Measurements from ENCODE around the gene HMGCLL1.

The HMGCLL1 gene

DNA sequence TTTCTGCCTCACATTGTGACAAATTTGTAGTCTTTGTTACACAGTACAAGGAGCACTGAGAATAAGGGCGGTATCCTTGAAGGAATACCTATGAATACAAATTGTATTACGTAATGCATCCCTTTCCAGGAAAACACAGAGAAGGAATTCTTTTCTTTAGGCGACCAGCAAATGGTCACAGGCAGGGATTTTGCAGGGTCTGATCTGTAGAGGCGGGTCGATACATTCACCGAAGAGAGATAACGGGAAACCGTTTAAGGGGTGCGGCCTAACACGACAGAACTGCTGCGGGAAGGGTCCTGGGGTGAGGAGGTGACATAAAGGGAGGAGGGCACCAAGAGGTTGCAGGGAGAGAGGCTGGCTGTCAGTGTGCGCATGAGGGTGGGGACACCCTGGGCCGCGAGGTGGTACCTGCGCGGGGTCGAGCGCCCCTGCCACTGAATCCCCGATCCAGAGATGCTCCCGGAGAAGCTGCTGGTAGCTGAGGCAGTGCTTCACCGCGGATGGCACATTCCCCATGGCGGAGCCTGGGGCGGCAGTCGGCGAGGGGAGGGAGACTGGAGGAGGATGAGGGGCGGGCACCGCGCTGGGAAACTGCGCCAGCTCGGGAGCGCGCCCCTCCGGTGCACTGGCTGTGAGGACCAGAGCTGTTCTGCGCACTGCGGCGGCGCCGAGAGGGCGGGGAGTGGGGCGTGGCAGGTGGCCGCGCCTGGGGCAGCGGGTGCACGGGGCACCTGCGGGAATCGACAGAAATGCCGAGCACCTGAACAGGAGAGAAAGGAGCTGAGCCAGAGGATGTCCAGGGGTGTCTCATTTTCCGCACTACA, at the start of gene HMGCLL1:
Gene HMGCLL1, minus strand, starts transcription at position 656 of the 827 bp plus-strand sequence. Its CDS starts 137 bp downstream, at position 519.
- no peak for DNase-seq

DNA sequence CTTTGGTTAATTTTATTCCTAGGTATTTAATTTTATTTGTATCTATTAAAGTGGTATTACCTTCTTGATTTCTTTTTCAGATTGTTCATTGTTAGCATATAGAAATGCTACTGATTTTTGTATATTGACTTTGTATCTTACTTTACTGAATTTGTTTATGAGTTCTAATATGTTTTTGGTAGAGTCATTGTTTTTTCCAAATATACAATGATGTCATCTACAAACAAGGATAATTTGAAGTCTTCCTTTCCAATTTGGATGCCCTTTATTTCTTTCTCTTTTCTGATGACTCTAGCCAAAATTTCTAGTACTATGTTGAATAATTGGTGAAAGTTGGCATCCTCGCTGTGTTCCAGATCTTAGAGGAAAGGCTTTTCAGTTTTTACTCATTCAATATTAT, 43.0 kb upstream of the HMGCLL1 start:
- DNase-seq = no peak

DNA sequence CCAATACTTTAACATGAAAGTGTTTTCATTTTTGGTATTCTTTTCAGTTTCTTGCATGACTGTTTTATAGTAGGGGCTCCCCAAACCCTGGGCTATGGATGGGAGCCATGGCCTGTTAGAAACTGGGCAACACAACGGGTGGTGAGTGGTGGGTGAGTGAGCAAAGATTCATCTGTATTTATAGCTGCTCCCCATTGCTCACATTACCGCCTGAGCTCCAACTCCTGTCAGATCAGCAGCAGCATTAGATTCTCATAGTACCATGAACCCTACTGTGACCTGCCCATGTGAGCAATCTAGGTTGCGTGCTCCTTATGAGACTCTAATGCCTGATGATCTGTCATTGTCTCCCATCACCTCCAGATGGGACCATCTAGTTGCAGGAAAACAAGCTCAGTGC, 42.3 kb upstream of the HMGCLL1 start:
- no peak for DNase-seq

DNA sequence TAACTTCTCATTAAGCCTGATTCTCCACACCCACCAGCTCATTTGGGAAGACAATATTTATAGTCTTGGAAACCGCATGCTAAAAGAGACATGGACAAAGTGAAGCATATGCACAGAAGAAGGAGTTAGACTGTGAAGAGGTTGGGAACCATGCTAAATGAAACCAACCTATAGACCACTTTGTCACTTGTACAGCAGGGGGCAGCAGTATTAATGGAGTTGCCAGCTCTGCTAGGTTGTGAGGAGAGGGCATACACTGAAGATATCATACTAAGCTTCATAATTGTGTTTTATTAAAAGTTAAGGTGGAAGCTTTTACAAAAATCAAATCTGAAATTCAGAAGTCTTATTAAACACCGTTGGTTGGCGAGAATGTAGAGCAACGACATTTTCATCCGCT, 38.3 kb upstream of the HMGCLL1 start:
- DNase-seq = peak; percentile 25

DNA sequence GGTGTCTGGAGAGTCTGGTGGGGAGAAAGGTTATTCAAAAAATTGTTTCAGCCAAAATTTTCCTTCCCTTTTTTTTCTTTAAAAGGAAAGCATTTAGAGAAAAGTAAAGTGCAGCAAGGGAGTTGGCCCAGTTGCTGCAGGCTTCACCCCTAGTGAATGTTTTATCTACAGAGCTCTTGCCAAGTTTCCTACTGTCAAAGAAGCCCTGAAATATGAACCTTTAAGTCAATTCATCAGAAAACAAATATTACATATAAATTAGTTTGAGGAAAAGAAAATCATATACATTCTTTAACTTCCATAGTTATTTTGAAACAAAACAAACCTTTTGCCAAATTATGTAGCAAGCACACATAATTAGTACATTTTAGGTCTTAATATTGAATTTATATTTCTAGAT, 25.0 kb upstream of the HMGCLL1 start:
- DNase-seq = no peak

DNA sequence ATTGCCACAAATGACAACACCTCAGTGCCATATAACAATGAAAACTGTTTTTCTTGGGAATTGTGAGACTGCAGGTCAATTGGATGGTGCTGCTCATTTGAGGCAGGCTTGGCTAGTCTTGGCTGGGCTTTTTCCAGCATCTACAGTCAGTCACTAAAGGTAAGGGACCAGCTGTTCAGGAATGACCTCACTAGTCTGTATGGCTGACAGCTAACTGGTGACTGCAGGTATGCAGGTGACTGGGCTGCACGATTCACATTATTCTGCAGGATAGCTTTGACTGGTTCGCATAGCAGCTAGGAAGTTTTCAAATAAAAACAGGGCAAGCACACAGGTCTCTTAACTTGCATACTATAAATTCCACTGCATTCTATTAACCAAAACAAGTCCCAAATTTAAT, 22.1 kb upstream of the HMGCLL1 start:
- no peak for DNase-seq

DNA sequence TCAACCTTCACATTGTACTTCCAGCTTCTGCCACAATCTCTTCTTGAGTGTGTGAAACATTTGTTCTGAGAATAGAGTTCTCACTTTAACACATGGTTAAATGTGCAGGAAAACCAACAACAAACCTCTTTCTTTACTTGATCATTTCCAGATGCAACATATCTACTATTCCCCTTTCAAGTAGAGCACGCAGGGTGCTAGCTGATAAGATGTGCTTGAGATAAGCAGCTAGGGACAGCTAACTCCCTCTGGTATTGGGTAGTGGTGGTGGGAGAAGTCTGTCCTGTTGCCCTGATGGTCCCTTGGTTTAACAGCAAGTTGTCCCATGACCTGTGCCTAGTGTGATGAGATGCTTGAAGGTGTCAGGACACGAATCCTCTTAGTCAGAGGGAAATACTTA, 15.4 kb upstream of the HMGCLL1 start:
- DNase-seq = no peak

DNA sequence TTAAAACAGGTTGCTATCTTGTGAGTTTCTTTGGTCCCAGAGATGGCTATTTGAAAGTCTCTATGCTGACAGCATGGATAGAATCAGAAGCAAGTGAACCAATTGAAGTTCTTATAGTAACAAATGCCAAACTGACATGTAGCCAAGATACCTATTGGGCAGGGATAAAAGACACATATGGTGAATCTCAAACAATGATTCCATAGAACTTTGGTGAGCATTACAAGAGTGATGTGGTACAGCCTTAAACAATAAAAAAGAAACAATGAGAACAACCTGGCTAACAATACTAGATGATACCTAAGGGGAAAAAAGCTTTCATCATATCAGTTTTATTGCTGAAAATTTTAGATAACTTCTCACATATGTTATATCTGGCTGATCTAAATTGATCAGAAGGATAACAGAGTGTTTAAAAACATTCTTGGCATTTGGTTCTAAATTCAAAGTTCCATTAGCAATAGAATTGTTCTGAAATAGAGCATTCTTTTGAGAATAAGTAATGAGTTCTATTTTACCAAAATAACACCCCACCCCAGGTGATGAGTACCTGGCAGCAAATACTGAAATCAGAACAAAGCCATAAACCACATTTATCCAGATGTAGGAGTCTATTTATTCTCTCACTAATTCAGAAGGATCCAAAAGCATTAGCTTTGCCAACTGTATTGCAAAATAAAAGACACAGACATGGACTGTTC, 5.8 kb upstream of the HMGCLL1 start:
- no peak for DNase-seq

DNA sequence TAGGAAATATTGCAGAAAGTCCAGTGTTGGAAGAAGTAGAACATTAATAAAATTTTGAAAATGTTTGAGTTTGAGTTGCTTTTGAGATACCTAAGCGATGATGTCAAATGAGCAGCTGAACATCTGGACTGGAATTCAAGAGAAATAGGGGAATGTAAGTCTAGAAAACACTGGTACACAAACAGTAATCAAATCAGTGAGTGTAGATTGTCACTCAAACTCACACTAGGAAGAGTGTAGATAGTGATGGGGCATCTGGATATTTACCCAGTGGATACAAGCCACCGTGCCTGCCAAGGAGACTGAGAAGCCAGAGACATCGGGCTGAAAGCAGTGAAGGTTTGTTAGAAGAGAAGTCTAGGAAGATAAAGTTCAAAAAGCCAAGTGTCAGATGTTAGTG, 2.2 kb downstream of the HMGCLL1 start:
- DNase-seq = no peak

DNA sequence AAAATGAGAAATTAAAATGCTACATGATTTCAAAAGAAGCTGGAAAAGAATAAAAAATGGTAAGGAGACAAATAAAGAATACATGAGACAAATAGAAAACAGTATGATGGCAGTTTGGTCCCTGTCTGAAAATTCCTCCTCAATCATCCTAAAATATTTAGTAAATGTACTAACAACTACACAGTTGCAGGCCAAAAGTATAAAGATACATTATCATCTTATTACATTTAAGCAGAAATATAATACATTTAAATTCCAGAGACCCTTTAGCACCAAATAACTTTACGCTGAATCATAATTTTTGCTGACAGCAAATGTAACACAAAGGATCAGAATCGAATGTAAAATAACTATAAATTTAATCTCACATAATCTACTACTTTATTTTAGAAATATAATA, 4.4 kb downstream of the HMGCLL1 start:
- DNase-seq = no peak

DNA sequence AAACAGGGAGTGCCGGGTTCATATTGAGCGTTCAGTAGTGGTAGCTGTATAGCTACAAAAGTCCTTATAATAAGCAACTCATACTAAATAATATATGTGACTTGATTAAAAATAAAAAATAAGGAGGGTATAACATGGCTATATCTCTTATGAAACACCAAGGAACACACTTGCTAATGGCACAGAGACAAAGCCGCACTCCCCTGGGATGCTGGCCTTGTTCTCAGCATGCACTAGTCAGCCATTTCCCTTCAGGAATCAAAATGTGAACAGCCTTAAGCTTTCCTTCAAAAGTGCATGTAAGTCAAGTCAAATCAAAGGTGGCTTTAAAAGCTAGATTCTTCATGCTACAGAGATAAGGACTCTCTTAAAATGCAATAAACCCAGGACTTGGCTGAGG, 9.4 kb downstream of the HMGCLL1 start:
- DNase-seq = no peak

DNA sequence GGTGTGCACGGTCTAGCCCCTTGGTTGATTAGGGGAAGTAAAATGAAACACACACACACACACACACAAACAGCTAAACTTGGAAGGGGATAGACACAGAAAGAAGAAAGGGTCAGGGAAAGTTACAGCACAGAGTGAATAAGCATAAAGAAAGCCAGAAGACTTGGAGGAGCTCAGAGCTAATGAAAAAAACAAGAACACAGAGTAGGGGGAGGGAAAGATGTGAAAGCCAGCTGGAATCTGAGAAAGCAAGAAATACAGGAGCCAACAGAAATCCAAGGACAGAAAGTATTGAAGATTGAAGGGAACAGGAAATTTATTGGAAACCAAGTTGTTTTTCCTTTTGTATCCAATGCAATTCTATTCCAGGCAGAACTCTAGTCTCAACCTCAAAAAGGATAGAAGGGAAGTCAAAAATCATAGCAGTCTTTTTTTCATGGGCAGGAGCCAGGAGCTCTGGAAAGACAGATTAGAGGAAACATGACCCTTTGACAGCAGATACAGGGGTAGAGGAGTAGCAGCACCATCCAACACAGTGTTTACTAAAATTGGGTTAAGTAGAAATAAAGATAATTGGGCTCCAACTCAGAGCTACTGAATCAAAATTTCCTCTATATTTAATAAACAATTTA, 10.1 kb downstream of the HMGCLL1 start:
- no peak for DNase-seq

DNA sequence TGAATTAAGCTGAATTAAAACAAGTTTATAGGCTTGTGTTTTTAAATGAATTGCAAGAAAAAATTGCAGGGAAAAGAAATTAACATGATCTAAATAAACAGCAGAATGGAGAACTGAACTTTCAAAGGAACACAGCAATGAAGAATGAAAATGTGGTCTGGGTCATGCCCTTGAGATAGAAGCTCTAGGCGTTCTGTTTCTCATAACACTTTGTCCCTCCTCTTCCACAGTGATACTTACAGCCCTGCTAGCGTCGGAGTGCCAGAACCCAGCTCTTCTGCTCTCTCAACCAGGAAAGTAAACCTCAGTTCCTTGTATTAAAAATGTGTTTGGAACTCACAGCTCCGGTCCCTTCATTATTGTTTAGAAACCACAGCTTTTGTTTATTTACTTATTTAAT, 11.4 kb downstream of the HMGCLL1 start:
- no peak for DNase-seq

DNA sequence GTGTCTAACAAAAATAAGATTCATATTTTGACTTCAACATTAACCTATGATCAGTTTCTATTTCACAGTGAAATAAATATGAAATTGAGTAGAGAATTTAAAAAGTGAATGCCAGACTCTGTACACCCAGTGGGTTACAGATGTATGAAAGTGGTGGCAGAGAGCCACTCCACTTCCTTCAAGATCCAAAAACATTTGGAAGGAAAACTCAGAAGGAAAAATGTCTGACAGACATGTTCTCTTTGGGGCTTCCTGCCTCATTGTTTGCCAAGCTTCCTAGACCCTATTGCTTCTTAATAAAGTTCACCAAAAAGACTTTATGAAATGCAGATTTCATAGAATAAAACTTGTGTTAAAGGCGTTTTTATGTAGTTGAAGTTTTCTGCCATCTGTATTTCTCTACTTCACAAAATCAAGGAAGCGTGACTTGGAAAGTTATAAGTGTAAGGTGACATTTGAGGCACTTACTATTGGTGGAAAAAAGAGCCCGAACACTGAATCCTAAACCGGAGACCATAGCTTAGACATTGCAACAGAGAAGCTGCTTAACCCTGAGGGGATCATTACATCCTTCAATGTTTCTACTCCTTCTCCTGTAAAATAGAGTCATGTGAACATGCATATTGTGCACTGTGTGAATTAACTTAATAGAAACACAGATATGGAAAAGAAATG, 12.8 kb downstream of the HMGCLL1 start:
- DNase-seq = no peak

DNA sequence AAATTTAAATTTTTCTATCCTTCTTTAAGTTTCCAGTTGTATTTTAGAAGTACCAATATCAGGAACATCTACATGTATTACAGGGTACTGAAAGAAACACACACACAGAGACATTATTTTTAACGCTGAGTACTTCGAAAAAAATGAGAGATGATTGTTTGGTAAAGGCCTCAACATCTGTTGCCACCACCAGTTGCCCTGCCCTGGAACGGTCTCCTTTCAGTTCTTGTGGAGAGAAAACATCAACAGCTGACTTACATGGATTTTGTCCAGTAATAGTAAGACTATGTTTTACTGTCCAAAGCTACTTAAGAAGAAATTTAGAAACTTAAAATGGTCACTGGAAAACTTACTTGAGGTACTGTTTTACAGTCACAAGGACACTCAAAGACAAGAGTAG, 16.7 kb downstream of the HMGCLL1 start:
- DNase-seq = no peak

DNA sequence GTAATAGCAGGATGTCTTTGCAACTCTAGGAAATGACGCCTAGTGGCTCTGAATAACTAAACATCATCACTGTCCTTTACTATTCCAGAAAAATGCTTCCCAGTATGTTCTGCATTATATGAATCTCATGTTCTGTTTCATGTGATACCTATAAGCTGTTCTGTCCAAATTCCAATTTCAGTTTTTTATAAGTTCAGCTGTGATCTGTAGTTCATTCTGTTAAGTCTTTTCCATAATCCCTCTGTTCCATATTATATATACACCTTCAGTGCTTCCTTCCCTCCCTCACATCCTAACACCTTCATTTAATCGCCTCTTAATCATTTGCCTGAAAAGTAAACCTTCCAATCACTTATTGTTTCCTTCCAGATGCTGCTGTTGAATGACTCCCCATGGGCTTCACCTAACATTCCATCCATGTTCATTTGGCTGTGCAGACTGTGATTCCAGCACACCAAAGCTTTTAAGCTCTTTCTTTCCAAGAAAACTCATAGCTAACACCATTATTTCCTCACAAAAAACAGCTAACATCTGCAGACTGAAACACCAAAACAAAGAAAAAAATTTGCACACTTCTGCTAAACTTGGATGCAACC, 18.6 kb downstream of the HMGCLL1 start:
- no peak for DNase-seq

DNA sequence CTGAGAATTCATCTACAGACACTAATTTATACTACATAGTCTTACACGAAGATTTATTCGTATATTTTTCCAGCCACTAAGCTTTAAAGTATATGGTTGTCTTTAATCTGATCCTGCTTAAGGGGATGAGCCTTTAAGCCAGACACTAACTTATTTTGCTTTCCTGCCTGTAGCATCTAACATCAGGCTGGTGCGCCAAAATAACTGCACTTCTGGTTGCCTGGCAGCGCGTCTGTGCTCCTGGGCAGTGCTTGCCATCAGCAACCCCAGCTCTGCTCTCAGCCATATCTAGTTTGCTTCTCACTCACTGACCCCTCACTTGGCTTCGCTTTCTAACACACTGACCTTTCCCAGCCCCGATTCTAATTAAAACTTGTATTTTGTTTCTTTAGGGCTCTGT, 21.8 kb downstream of the HMGCLL1 start:
- DNase-seq = no peak

DNA sequence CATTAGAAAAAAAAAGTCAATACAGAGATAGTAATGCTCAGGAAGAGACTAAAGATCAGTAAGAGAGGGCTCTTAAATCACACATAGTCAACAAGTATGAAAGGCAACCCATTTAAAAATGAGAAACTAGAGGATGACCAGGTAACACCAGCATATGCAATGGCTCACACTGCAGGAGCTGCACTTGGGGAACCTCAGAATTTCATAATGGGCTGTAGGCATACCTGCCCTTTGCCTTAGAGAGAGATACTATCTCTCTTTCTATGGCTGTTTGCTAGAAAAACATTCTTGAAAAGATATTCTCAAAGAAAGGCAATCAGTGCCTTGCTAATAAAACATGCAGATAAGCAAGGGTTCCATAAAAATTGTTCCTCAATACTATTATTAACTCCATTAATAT, 33.2 kb downstream of the HMGCLL1 start:
- no peak for DNase-seq

DNA sequence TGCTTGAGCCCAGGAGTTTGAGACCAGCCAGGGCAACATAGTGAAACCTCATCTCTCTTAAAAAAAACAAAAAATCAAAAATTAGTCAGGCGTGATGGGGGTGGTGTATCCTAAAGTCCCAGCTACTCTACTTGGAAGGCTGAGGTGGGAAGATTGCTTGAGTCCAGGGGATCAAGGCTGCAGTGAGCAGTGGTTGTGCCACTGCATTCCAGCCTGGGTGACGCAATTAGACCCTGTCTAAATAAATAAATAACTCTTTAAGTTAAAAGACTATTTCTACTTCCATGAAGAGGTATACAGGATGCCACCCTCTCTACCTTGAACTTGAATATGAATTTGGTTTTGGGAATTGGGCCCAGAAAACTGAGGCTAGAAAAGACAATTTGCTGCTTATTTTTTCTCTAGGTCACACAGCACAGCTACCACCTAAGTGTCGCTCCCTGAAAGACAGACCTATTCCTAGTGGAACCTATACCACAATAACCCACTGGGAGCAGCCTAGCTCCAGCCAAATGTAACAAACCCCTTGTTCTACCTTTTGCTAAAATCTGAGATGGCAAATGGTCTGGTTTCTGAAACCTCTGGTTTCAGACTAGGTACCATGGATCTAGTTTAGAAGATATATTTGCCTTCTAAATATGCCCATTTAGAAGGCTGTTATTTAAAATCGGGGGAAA, 35.2 kb downstream of the HMGCLL1 start:
- DNase-seq = no peak

DNA sequence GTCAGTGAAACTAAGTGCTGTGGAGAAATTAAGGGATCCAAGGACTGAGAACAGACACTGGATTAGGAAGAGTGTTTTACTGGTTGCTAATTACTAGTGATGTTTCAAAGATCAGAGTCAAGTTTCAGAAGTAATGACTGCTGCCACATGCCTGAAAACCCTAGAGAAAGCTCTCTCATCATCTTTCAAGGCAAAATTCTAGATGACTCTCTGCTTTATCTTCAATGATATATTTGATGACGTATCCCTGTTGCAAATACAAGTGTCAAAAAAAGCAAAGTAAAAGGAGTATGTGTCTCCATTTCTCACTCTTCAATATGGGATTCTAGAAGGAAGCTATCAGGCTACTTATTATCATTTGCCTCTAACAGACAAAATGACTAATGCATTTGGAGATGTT, 38.0 kb downstream of the HMGCLL1 start:
- no peak for DNase-seq

DNA sequence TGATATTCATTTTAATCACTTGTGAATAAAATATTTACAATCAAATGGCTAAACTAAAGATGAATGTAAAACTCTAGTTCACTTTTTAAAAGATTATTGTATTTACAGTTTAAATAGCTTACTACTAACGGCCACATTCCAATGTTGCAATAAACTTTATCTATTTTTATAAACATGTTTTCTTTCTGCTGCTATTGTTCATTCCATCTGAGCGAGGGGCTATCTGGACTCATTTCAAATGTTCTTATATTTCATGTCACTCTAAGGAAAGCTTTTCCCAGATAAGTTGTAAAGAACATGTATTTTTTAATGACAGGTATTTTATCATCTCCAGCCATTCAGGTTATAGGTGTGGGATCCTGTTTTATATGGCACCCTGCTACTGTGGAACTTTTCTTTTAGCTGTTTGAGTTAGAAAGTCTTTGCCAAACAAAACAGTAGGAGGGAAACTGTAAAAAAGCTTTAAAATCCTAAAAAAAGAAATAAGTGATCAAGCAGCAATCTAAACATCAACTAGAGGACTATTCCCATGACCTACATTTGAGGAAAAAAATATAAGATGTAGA, 42.5 kb downstream of the HMGCLL1 start:
- no peak for DNase-seq

DNA sequence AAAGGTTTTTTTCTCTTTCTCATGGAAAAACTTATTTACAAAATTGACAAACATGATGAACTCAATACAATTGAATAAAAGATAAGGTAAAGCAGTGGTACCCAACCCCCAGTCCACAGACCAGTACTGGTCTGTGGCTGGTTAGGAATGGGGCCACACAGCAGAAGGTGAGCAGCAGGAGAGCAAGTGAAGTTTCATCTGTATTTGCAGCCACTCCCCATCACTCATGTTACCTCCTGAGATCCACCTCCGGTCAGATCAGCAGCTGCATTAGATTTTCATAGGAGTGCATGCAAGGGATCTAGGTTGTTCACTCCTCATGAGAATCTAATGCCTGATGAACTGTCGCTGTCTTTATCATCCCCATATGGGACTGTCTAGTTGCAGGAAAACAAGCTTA, 47.5 kb downstream of the HMGCLL1 start:
- no peak for DNase-seq
